Effector memory CD4-positive, alpha-beta T cell (primary cell): ENCODE measurements around the gene POLR2H.

Experiments used
- DNase-seq, 3 donors: peaks; one replicate each; pipeline ENCODE4 v3.0.0-alpha.2; 2020
- H3K27ac ChIP-seq: 2 replicates; pipeline ENCODE4 v1.7.0; 2013; ENCODE audit warnings: mild to moderate bottlenecking, low read length, moderate library complexity; ENCODE audit not compliant: insufficient read depth, poor library complexity, severe bottlenecking
- H3K27me3 ChIP-seq: replicated peaks from 2 replicates; pipeline ENCODE4 v1.7.0; 2013; ENCODE audit warnings: mild to moderate bottlenecking, low read length; ENCODE audit not compliant: insufficient read depth, control insufficient read depth, poor library complexity, severe bottlenecking
- H3K36me3 ChIP-seq: 2 replicates; pipeline ENCODE4 v1.7.0; 2013; ENCODE audit warnings: mild to moderate bottlenecking, low read length, moderate library complexity; ENCODE audit not compliant: control insufficient read depth, insufficient read depth
- H3K4me1 ChIP-seq: 2 replicates; pipeline ENCODE4 v1.7.0; 2013; ENCODE audit warnings: low read length, mild to moderate bottlenecking; ENCODE audit not compliant: control insufficient read depth, insufficient read depth, poor library complexity, severe bottlenecking
- H3K4me3 ChIP-seq: 2 replicates; pipeline ENCODE4 v1.7.0; 2013; ENCODE audit warnings: low read length, low read depth, mild to moderate bottlenecking; ENCODE audit not compliant: insufficient read depth, poor library complexity, severe bottlenecking
- H3K9me3 ChIP-seq: 2 replicates; pipeline ENCODE4 v1.7.0; 2013; ENCODE audit warnings: mild to moderate bottlenecking, low read length, moderate library complexity; ENCODE audit not compliant: control insufficient read depth

Gene POLR2H

DNA sequence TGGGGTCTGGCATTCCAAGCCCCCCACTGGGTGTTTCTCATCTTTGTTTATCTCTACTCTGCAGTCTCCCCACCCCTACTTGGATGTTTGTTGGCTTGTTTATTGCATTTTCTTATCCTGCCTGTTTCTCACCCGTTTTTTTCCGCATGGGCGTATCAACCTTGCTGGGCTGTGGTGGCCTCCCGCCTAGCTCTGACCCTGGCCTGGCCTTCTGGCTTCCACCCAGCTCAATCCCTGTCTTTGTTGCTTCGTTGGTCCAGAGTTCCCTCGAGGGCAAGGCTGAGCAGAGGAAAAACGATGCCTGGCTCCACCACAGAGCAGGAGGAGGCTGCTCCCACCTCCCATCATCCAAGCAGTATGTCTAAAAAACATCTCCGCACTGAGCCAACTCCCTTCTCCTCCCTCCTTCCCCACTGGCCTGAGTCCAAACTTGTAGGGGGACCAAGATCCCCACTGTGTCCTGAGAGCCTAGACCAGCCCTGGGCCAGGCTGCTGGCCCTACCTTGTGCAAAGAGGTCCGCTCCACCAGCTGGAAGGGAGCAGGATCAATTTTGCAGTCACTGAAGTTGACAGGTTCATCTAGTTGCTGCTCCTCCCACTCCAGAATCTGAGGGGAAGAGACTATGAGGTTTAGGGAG is 9.9 kb upstream of the POLR2H start:
- no peaks in the 10 kb centered on the region for H3K9me3 ChIP-seq
- no peak for DNase-seq
- no peak overlapping the region for H3K4me3 ChIP-seq
- H3K36me3 ChIP-seq = no peaks in the 10 kb centered on the region
- H3K27ac ChIP-seq = no peak overlapping the region
- H3K4me1 ChIP-seq = no peaks in the 10 kb centered on the region
- no peaks in the 10 kb centered on the region for H3K27me3 ChIP-seq

DNA sequence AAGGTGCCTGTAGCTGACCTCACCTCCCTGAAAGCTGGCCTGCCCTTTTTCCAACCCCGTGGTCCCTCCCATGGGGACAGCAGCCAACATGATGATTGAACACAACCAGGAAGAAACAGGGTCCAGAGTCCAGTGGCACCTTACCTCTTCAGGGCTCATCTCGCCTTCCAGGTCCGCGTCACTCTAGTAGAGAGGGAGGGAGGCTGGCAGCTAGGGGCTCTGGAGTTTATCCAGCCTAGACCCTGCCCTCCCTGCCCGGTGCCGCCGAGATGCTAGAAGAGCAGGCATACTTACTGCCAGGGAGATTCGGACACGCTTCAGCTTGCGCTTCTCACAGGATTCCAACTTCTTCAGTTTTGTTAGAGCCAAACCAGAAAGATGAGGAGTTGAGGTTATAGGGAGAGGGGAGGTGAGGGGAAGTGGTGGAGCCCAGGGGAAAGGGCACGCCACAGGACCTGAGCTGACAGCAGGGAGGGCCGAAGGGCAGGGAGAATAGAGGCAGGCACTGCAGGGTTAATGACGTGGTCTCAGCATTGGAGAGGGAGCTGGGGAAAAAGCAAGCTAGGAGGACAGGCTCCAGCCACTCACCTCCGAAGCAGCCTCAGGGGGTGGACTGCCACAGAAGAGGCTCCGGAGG is 9.2 kb upstream of the POLR2H start:
- Histone ChIP-seq H3K9me3 (no peaks in the 10 kb centered on the region), H3K4me1 (no peaks in the 10 kb centered on the region), H3K36me3 (no peaks in the 10 kb centered on the region), H3K27ac (no peak overlapping the region), H3K27me3 (no peaks in the 10 kb centered on the region), H3K4me3 (no peak overlapping the region)
- DNase-seq = no peak

DNA sequence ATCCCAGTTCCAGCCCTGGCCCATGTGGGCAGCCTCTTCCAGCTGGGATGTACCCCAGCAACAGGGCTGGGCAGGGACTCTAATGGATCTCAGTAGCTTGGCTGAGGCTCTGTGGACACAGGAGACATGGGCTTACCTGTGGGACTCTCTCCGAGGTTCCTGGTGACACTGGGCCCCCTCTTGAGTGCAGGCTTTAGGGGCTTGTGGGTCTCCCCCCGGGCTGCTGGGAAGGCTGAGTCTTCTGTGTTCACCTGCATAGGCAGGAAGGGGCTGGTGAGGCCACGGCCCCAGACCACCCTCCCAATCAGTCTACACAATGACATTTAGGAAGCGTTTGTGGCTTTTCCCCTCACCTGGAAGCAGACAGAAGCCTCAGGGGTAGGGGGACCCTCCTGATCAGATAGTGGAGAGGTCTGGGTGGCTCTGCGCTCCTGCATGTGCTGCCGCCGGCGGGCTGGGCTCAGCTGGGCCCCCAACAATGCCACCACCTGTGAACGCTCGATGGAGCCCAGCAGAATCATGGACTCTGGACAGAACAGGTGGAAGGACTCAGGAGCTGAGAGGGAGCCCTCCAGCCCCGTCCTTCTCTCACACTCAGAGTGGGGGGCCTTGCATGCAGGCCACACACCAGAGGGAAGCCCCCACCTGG is 8.5 kb upstream of the POLR2H start:
- Histone ChIP-seq H3K36me3 (no peaks in the 10 kb centered on the region), H3K27me3 (no peaks in the 10 kb centered on the region)

DNA sequence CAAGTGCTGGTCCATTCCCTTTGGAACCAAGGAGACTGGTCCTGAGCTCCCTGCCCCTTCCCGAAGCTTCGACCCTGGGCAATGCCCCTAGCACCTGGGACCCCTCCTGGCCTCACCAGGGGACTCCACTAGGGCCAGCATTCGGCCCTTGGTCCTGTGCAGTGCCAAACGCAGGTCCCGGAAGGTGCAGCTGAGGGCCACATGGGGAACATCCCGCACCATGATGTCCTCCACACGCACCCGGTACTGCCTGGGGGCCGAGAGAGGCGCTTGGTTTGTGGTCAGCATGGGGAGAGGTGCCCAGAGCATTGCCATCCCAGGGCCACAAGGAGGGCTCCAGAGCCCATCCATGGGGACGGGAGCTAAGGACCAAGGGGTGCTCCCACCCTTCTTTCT is 8.0 kb upstream of the POLR2H start:
- Histone ChIP-seq H3K4me3 (no peak overlapping the region), H3K27ac (no peak overlapping the region), H3K36me3 (no peaks in the 10 kb centered on the region), H3K27me3 (no peaks in the 10 kb centered on the region), H3K4me1 (no peaks in the 10 kb centered on the region), H3K9me3 (no peaks in the 10 kb centered on the region)
- no peak for DNase-seq

More for the DNA sequence above, 8.5 kb upstream of the POLR2H start:
- Histone ChIP-seq H3K27ac (no peak overlapping the region), H3K4me3 (no peak overlapping the region), H3K9me3 (no peaks in the 10 kb centered on the region), H3K4me1 (no peaks in the 10 kb centered on the region)
- no peak for DNase-seq

DNA sequence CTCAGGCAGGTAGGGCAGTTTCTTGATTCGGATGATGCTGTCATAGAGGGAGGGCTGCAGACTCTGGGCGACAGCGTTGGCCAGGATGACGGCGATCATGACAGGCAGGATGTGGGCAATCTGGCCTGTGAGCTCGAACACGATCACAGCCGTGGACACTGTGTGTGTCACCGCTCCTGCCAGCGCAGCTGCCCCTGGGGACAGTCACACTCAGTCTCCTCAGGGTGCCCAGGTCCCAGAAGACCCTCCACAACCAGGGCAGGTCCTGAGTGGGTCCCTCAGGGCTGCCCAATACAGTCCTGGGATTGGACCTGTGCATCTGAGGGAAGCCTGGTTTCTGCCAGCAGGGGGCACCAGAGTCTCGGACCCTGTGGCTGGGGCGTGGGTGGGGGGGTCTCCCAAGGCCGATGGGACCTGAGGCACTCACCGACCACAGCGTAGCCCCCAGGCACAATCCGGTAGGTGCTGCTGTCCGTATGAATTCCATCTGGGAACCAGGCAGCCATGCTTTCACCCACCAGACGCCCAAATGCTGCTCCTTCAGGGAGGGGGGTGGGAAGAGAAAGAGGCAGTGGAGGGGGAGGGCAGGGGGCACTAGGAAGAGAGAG is 7.3 kb upstream of the POLR2H start:
- Histone ChIP-seq H3K9me3 (no peaks in the 10 kb centered on the region), H3K36me3 (no peaks in the 10 kb centered on the region), H3K4me1 (no peaks in the 10 kb centered on the region), H3K27me3 (no peaks in the 10 kb centered on the region), H3K27ac (no peak overlapping the region), H3K4me3 (no peak overlapping the region)
- DNase-seq = peak; percentile 24 to 48 (median 36)

DNA sequence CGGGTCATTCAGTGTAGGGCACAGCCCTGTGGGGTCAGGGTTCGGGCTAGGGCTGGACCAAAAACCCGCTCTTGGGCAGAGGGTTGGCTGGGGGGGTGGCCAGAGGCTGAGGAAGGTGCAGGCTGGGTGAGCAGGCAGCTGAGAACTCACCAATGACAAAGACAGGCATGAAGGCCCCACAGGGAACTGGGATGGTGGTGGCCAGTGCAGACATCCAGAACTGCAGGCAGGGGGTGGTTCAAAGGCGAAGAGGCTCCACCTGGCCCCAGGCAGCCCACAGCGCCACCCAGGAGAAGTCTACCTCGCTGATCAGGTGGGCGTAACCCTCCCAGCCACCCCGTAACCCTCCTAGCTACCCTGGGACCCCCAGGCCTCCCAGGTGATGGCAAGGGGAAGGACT is 6.8 kb upstream of the POLR2H start:
- no peak for DNase-seq
- H3K4me3 ChIP-seq = no peak overlapping the region
- no peak overlapping the region for H3K27ac ChIP-seq
- no peaks in the 10 kb centered on the region for H3K27me3 ChIP-seq
- no peaks in the 10 kb centered on the region for H3K9me3 ChIP-seq
- H3K36me3 ChIP-seq = no peaks in the 10 kb centered on the region
- no peaks in the 10 kb centered on the region for H3K4me1 ChIP-seq

DNA sequence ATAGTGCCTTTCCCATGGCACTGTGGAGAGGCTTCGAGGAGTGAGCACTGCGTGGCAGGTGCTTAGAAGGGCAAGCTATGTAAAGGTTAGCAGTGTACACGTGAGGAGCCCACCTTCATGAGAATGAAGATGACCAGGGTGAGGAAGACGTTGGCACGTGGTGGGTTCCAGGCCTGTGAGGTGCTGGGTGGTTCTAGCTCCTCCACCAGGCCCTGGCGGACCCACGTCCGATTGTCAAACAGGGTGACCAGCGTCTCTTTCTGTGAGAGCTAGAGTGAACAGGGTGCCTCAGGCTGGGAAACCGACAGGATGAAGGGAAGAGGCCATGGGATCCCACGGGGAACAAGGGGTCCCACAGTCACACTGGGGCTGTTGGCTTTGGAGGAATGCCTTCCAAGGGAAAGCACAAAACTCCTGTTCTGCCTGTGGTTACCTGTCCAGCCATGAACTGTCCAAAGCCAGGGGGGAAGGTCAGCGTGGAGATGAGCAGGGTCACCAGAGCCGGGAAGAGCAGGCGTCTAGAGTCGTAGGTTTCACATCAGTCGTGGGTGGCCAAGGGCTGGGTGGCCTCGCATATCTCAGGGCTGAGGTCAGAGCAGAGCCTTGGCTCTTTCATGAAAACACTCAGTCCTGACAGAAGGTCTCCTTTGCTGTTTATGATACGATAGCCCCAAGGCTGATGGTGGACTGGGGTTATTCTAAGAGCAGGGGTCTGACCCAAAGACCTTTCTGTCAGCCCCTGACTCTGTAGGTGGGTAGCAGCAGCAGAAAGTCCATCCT is 6.1 kb upstream of the POLR2H start:
- H3K27ac ChIP-seq = no peak overlapping the region
- no peaks in the 10 kb centered on the region for H3K27me3 ChIP-seq
- H3K9me3 ChIP-seq = no peaks in the 10 kb centered on the region
- no peak overlapping the region for H3K4me3 ChIP-seq
- no peaks in the 10 kb centered on the region for H3K4me1 ChIP-seq
- H3K36me3 ChIP-seq = no peaks in the 10 kb centered on the region
- DNase-seq = no peak

DNA sequence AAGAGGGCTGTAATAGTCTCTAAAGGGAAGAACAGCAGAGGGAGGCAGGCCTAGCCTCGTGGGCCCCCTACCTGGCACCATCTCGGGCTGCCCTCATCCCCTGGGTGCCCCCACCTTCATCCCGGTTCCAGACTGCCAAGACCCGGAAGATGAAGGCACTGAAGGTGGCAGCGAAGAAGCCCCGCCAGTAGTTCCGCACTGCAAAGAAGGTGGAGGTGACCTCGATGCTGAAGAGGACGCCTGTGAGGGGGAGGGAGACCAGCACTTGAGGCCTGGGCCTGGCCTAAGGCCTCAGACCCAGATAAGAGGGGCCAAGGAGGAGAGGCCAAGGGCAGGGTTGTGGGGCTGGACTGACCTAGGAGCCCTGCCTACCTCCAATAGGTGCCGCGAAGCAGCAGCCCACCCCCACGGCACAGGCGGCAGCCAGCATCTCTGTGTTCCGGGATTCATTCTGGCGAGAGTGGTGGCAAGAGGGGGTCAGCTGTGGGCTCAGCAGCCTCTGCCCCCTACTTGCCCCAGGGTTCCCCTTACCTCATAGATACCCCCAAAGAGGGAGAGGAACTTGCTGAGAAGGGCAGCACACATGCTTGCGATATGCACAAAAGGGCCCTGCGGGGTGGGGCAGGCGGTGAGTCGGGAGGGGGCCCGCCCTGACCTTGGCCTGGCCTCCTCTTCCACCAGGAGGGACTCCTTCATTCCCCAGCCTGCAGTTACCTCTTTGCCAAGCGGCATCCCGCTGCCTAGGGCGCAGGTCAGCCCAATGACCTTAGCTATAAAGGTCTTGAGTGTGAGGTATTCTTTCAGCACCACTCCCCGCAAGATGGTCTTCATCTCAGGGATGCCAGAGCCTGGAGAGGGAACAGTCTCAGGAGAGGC is 4.0 kb upstream of the POLR2H start:
- peaks cover 12% of the 10 kb centered on the region for H3K4me1 ChIP-seq

DNA sequence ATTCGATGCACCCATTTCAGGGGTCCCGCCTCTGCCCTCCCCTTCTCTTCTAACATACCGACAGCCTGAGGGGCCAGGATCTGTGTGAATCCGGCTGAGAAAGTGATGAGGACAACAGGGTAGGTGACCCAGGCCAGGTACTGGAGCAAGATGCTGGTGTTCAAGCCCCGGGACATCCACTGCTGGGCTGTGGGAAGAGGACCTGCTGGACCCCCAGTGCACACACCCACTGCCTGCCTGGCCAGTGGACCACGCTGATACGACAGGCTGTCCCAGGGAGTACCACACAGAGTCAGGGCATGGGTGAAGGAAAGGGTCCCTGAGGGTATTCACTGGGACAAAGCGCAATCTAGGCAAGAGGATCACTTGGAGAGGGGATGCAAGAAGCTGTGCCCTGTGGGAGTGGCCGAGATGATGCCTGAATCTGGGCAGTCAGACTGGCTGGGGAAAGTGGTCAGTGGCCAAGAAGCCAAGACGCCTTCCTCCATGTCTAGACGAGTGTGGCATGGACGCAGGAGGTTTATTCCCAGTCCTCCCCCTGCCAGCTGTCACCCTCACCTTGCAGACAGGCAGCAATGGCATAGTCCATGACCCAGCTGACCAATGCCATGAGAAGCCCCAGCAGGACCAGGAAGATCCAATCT is 3.3 kb upstream of the POLR2H start:
- Histone ChIP-seq H3K27me3 (no peaks in the 10 kb centered on the region), H3K9me3 (no peaks in the 10 kb centered on the region), H3K4me3 (no peak overlapping the region), H3K36me3 (no peaks in the 10 kb centered on the region), H3K27ac (no peak overlapping the region), H3K4me1 (peaks cover 12% of the 10 kb centered on the region)
- DNase-seq = no peak

More for the DNA sequence above, 4.0 kb upstream of the POLR2H start:
- Histone ChIP-seq H3K36me3 (no peaks in the 10 kb centered on the region), H3K27me3 (no peaks in the 10 kb centered on the region), H3K27ac (no peak overlapping the region), H3K9me3 (no peaks in the 10 kb centered on the region), H3K4me3 (no peak overlapping the region)
- no peak for DNase-seq
